ENCODE measurements around the gene HNRNPF.

Gene HNRNPF

GRCh38 chr10:43420369-43421200 is 11.6 kb upstream of the HNRNPF start:
- peak; percentile 29 to 71 for DNase-seq

- no peak for DNase-seq
Measured at GRCh38 chr10:43419997-43420368, 11.0 kb upstream of the HNRNPF start.

GRCh38 chr10:43417950-43418768 is 9.2 kb upstream of the HNRNPF start:
- no peak for DNase-seq

- DNase-seq = no peak
Measured at GRCh38 chr10:43415544-43415943, 6.6 kb upstream of the HNRNPF start.

GRCh38 chr10:43411536-43411935 is 2.5 kb upstream of the HNRNPF start:
- DNase-seq = no peak

GRCh38 chr10:43410345-43410744 is 1.4 kb upstream of the HNRNPF start:
- DNase-seq = no peak

- peak in 1 of 2 experiments; percentile 39 for DNase-seq
Measured at GRCh38 chr10:43409385-43410109, 561 bp upstream of the HNRNPF start.

GRCh38 chr10:43408331-43408709 is 666 bp downstream of the HNRNPF start:
- DNase-seq = no peak

GRCh38 chr10:43407576-43408330 is 1.2 kb downstream of the HNRNPF start:
- DNase-seq = peak; percentile 31 to 77

GRCh38 chr10:43407148-43407575 is 1.8 kb downstream of the HNRNPF start:
- peak in 1 of 2 experiments; percentile 55 for DNase-seq

- DNase-seq = no peak
Measured at GRCh38 chr10:43404704-43405084, 4.3 kb downstream of the HNRNPF start.

GRCh38 chr10:43403911-43404703 is 4.9 kb downstream of the HNRNPF start:
- no peak for DNase-seq

- DNase-seq = no peak
Measured at GRCh38 chr10:43402880-43403452, 6.0 kb downstream of the HNRNPF start.

- DNase-seq = no peak
Measured at GRCh38 chr10:43402176-43402575, 6.8 kb downstream of the HNRNPF start.

GRCh38 chr10:43401627-43402026 is 7.4 kb downstream of the HNRNPF start:
- DNase-seq = no peak

- DNase-seq = no peak
Measured at GRCh38 chr10:43399320-43400310, 9.4 kb downstream of the HNRNPF start.

GRCh38 chr10:43398939-43399319 is 10.1 kb downstream of the HNRNPF start:
- no peak for DNase-seq

- DNase-seq = peak; percentile 65 to 89
Measured at GRCh38 chr10:43396928-43397624, 11.9 kb downstream of the HNRNPF start.
